GM12874 (cell line): Measurements from ENCODE around the gene POU2F1.

Experiments used
- CTCF ChIP-seq: IDR thresholded peaks from 2 replicates; pipeline ENCODE4 v1.5.1; 2011; ENCODE audit warnings: low read depth, mild to moderate bottlenecking, control low read depth, low read length, moderate library complexity; ENCODE audit not compliant: insufficient read depth

POU2F1 gene

GRCh38 chr1:167344112-167344511, 123.4 kb downstream of the POU2F1 start:
- no peak for TF ChIP-seq CTCF

- no peak for TF ChIP-seq CTCF
These were observed 124.1 kb downstream of the POU2F1 start for GRCh38 chr1:167344615-167345385.

GRCh38 chr1:167345386-167345733, 124.7 kb downstream of the POU2F1 start:
- no peak for TF ChIP-seq CTCF

GRCh38 chr1:167357305-167357704, 136.6 kb downstream of the POU2F1 start:
- TF ChIP-seq CTCF, result no peak

GRCh38 chr1:167359295-167359694, 138.6 kb downstream of the POU2F1 start:
- TF ChIP-seq CTCF, result no peak

GRCh38 chr1:167360120-167360519, 139.4 kb downstream of the POU2F1 start:
- TF ChIP-seq CTCF, result no peak

- TF ChIP-seq CTCF, result no peak
These were observed 142.0 kb downstream of the POU2F1 start for GRCh38 chr1:167362638-167363037.
